Retina (tissue), 1 donor: ENCODE data around the gene CPT2.
A peak's percentile ranks its signal among the peaks of the same experiment; 100 is the strongest.
"Not testable (repeated sequence)": the region's sequence is repeated elsewhere in the genome, so short reads cannot be mapped to it uniquely, and the experiment has no call there.

ENCODE experiments used
- DNase-seq: peaks from one replicate; pipeline ENCODE4 v3.0.0-alpha.2; 2016

Gene CPT2

DNA sequence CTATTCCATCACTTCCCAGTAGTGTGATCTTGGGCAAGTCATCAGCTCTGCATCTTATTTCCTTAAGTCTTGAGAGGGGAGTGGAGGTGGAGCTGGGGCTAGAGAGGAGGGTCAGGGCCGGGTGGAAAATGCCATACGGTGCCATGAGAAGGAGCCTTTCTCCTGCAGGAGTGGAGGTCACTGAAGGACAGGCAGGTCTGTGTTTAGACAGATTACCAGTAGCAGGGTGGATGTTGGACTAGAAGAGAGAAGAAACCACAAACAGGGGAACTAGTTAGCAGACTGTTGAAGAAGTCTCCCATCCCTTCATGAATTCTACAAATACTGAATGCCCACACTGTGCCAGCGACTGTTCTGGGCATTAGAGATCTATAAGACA lies 13.9 kb upstream of the CPT2 start:
- DNase-seq = no peak

DNA sequence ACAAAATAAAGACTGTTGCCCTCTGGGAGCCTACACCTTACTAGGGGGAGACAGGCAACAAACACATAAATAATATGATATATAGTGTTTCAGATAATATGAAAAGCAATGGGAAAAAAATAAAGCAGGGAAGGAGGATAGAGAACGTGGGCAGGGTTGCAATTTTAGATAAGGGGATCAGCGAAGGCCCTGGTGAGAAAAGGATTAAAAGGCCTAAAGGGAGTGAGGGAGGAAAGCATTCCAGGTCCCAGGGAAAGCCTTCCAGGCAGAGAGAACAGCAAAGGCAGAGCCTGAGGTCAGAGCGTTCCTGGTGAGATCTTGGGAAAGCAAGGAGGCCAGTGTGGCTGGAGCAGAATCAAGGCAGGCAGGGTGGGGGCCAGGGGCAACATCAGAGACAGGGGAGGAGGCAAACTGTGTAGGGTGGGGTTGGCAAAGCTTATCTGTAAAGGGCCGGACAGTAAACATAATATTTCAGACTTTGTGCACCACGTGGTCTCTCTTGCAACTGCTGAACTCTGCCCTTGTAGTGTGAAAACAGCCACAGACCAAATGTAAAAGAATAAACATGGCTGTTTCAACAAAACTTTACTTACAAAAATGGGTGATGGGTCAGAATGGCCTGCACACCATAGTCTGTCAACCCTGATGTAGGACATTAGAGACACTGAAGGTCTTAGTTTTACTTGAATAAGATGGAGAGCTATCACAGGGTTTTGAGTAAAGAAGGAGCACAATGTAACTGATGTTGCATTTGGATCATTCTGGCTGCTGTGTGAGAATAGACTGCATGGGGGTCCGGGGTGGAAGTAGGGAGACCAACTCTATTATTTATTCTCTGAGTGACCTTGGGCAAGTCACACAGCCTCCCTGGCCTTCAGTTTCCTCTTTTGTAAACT lies 13.3 kb upstream of the CPT2 start:
- no peak for DNase-seq

DNA sequence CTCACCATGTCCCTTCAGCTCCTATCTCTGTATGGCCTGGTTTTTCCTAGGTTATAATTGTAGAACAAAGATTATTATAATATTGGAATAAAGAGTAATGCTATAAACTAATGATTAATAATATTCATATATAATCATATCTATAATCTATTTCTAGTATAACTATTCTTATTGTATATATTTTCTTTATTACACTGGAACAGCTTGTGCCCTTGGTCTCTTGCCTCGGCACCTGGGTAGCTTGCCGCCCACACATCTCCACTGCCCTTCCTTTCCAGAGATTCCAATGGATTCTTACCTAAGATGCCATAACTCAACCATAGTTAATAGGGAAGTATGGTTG lies 10.7 kb upstream of the CPT2 start:
- DNase-seq = not testable (repeated sequence)

- DNase-seq = no peak
Observed at GRCh38 chr1:53186533-53186932, 10.1 kb upstream of the CPT2 start.

DNA sequence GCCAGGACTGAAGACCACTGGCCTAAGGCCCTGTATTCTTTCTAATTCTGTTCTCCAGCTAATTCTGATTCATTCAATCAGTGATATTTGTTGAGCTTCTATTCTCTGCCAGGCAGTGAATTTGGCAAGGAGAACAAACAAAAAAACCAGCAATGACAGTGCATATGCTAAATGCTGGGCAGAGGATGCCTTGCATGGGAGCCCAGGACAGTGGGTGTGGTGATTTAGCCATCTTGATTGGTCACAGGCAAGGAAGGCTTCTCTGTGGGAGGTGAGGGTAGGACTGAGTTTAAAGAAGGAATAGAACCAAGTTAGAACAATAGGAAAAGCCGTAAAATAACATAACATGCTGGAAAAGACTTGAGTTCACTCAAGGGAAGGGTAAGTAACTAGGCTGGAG lies 9.2 kb upstream of the CPT2 start:
- no peak for DNase-seq

DNA sequence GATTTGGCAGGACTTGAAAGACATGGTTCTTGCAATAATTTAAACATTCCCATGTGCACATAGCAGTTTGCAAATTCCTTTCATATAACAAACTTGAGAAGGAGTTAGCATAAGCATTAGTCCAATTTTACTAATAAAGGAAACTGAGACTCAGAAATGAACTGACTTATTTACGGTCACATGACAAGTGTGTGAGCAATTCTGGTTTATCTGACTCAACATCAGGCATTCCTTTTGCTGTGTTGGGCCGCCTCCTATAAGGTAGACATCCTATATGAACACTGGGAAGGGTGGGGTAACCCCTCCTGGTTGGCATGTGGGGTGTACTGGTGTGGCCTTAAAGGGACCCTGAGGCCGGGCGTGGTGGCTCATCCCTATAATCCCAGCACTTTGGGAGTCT lies 8.5 kb upstream of the CPT2 start:
- DNase-seq = no peak

GRCh38 chr1:53189061-53189460 lies 7.6 kb upstream of the CPT2 start:
- DNase-seq = no peak

DNA sequence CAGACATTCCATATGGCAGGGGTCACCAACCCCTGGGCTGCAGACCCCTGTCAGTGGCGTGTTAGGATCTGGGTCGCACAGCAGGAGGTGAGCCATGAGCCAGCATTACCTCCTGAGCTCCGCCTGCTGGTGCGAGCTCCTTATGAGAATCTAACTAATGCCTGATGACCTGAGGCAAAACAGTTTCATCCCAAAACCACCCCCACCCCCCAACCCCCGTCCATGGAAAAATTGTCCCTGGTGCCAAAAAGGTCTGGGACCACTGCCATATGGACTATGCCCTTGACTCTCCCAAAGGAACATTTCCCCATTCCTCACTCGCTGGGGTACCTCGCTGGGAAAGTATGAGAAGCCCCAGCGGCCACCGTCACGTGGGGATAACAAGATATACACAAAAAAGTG lies 6.4 kb upstream of the CPT2 start:
- DNase-seq = peak; percentile 64

- no peak for DNase-seq
Observed at GRCh38 chr1:53195246-53196016, 1.2 kb upstream of the CPT2 start.

DNA sequence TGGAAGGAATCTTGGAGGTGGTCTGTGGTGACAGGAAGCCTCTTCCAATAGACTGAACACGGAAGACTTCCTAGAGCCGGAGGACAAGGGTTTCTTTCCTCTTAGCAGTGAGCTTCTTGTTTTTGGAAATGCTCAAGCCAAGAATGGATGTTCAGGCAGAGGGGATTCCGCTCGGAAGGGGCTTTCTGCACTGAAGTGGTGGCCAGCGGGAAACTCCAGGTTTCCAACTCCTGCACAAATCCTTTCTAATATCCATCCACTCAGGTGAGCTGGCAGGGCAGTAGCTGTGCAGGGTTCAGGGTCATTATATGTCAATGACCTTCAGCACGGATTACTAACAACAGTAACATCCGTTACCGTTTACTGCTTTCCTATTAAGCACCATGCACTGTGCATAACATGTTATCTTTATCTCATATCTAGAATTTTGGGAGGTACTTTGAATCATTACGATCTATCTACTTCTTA lies 573 bp upstream of the CPT2 start:
- DNase-seq = peak; percentile 18

DNA sequence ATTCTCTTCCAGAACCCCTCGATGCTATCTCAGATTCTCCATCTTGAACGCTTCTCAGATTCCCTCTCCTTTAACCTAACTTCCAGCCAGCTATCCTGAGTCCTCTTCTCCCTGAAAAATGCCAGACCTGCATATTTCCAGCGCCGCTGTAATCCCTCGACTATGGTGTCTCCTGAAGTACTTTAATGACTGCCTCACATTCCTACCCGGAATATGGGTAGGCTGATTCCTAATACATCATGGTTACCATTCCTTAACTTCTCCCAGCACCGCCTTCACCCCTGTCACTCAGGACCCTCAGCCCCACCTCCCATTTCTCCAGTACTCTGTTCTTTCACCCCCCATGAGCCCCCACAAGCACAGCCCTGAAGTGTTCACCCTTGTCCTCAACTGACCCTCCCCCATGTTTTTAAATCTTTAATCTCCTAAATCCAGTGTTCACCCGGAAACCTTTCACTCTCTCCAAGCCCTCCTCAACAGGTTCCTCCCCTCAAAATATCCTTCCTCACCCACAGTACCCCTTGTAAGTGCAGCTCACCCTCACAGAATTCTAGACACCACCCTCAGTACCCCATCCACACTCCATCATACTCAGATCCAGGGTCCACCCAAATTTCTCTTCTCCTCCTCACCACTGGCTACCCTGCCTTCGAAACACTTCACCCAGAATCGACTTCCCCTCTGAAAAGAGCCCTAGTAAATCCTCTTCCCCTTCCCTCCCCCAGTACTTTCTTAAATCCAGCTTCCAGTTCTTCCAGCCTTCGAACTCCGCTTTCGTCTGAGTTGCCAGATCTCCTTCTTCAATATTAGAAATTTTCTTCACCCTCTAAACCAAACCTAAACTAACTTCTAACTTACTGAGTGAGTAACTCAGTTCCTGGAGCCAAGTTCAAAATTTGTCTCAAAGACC lies 922 bp downstream of the CPT2 start:
- DNase-seq = no peak

DNA sequence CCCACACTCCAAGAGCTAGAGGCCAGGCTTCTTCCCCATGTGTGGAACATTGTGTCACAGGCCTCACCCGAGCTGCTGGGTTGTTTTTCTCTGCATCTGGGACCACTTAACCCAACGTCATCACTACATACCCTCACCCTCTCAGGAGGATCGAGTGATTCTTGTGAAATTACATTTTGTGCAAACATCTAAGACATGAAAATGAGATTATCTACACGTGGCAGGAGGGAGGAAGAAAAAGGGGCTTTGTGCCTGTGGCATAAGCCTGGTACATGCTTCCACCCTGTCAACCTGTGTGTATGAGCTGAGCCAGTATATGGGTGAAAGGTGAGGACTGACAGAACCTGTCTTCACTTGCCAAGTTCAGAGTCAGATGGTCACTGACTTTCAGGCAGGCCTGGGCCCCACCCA lies 1.6 kb downstream of the CPT2 start:
- no peak for DNase-seq

GRCh38 chr1:53203466-53203865 lies 6.8 kb downstream of the CPT2 start:
- no peak for DNase-seq

- not testable (repeated sequence) for DNase-seq
Observed at GRCh38 chr1:53205496-53205895, 8.9 kb downstream of the CPT2 start.

- DNase-seq = not testable (repeated sequence)
Observed at GRCh38 chr1:53206083-53206685, 9.6 kb downstream of the CPT2 start.

DNA sequence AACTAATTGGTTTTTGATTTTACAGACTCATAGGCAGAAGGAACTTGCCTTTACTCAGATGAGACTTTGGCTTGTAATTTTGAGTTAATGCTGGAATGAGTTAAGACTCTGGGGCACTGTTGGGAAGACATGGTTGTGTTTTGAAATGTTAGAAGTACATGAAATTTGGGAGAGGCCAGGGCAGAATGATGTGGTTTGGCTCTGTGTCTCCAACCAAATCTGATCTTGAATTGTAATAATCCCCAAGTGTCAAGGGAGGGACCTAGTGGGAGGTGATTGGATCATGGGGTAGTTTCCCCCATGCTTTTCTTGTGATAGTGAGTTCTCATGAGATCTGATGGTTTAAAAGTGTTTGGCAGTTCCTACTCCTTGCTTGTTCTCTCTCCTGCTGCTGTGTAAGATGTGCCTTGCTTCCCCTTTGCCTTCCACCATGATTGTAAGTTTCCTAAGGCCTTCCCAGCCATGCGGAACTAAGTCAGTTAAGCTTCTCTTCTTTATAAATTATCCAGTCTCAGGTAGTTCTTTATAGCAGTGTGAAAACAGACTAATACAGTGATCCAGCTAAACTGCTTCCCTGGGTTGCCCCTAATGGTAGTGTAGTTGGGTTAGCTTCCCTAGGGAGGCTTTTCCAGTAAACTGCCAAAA lies 10.2 kb downstream of the CPT2 start:
- no peak for DNase-seq

DNA sequence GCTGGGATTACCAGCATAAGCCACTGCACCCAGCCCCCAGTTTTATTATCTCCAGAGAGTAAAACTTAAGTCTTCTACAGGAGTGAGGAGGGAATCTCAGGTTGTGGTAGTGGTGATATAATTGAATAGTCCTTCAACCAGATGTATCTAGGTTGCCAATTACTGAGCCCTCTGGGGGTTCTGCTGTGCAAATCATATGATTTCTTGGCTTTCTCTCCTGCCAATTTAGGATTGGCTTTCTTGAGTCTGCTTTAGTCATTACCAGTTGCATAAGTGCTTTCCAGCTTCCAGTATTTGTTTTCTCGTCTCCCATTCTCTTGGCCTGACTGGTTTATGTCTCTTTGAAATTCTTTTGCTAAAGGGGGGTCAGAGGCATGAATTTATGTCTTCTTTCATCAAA lies 11.1 kb downstream of the CPT2 start:
- DNase-seq = no peak

GRCh38 chr1:53210352-53210751 lies 13.7 kb downstream of the CPT2 start:
- DNase-seq = no peak

DNA sequence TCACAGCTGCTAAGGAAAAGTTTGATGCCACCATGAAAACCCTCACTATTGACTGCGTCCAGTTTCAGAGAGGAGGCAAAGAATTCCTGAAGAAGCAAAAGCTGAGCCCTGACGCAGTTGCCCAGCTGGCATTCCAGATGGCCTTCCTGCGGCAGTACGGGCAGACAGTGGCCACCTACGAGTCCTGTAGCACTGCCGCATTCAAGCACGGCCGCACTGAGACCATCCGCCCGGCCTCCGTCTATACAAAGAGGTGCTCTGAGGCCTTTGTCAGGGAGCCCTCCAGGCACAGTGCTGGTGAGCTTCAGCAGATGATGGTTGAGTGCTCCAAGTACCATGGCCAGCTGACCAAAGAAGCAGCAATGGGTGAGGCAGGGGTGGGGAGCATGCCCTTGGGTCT lies 14.3 kb downstream of the CPT2 start:
- DNase-seq = no peak

DNA sequence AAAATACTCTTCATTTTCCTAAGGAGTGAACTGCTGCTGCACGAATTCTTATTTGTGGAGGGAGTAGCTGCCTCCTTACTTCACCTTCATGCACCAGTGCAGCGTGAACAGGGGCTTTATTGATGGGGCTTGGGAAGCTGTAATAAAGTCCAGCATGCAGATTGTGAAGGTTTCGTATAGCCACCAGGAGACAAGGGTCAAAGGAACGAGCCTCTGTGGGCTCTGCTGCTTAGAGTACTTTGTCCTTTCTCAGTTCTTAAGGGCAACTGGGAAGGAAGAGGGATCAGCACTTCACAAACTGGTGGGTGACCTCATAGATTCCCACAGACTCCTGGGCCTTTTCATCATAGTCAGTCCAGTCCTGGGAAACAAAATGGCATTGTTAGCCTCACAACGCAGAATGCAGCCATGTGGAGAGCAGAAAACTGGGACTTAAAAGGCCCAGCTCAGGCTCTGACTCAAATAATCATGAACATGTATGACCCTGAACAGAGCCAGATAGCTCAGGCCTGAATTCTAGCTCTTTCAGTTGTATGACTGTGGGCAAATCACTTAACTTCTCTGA lies 17.8 kb downstream of the CPT2 start:
- no peak for DNase-seq

DNA sequence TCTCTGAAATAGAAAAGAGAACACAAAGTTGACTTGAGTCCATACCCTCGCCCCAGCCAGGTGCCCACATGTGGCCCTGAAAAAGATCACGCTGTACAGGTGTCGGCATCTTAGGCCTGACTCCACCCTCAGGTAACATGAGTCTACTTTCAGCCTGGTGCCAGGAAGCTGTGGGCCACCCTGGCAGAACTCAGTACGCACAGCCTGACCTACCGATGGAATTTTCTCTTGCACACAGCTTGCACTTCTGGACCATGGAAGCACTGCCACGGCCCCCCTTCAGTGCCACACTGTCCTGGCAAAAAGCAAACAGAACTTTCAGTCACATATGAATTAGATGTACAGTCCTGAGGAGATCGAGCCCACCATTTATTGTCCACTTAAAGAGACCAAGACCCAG lies 21.6 kb downstream of the CPT2 start:
- no peak for DNase-seq

DNA sequence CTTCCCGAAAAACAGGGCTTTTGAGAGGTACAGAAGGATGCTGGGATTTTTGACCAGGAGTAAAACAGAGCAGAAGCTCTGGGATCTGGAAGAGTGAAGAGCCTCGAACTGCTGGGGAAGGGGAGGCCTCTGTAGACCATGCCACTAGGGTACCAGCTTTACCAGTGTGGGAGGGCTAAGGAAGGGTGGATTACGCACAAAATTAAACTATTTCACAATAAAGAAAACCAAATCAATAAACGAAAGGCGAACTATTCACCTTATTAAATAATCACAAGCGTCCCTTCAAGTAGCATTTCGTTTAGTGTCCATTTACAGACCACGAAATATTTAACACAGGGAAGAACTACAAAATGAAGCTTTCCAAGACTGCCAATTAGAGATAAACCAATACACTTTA lies 23.1 kb downstream of the CPT2 start:
- no peak for DNase-seq
